Measurements from ENCODE around the gene CLDN24. TPM values are rescaled to one million over a fixed set of nuclear protein-coding genes. Genes with fewer than 3 reads are reported as not detected.
"Not testable (repeated sequence)": the region's sequence is repeated elsewhere in the genome, so short reads cannot be mapped to it uniquely, and the experiment has no call there.

The CLDN24 gene
- polyA plus RNA-seq, 2 of the 4 experiments (the other 2 are of a cell fraction), result not detected

DNA sequence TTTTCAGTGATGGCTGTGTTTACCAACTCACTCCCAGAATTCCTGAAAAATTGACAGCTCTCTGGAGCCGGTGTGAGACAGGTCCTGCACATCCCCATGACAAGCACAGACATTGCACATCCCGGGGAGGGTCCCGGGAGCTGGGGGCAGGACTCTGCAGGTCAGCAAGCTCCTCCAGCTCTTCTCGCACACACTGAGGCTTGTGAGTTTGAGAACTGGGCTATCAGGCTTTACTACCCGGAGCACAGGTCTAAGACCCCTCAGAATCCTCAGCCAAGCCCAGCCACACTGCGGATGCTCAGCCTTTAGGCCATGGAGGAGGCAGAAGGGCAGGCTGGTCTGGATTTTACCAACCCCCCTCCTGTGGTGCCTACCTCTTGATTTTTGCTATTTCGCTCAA is 5.6 kb upstream of the CLDN24 start:
- Histone ChIP-seq H3K4me3 (no peak overlapping the region), H3K4me1 (0 out of 3 replicates have a peak, but pooled peaks cover 3% of the 10 kb centered on the region), H3K27ac (no peak overlapping the region), H3K4me2 (no peak overlapping the region), H3K9me3 (no peaks in the 10 kb centered on the region; the same call in 2 of the 3 replicates)
- TF ChIP-seq NFE2L2 (conservative IDR thresholded peaks at IDR 0.05; ENCODE audit: low read length) (no peak), RNF2 (IDR thresholded peaks at IDR 0.05; ENCODE audit: borderline replicate concordance, low read depth) (no peak), CBX2 (IDR thresholded peaks at IDR 0.05; ENCODE audit: borderline replicate concordance, low read depth) (no peak), MAZ (IDR thresholded peaks at IDR 0.05; ENCODE audit: borderline replicate concordance, low read depth, low read length) (no peak), HOXB5 (CRISPR knock-in tag; IDR thresholded peaks at IDR 0.05) (no peak)
- TF ChIP-seq, protein P1, sequence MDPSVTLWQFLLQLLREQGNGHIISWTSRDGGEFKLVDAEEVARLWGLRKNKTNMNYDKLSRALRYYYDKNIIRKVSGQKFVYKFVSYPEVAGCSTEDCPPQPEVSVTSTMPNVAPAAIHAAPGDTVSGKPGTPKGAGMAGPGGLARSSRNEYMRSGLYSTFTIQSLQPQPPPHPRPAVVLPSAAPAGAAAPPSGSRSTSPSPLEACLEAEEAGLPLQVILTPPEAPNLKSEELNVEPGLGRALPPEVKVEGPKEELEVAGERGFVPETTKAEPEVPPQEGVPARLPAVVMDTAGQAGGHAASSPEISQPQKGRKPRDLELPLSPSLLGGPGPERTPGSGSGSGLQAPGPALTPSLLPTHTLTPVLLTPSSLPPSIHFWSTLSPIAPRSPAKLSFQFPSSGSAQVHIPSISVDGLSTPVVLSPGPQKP (IDR thresholded peaks at IDR 0.05; ENCODE audit: low read depth, low read length), result no peak
- TF ChIP-seq, protein P2, sequence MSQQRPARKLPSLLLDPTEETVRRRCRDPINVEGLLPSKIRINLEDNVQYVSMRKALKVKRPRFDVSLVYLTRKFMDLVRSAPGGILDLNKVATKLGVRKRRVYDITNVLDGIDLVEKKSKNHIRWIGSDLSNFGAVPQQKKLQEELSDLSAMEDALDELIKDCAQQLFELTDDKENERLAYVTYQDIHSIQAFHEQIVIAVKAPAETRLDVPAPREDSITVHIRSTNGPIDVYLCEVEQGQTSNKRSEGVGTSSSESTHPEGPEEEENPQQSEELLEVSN (IDR thresholded peaks at IDR 0.05; ENCODE audit: borderline replicate concordance, low read depth), result no peak
- CTCF ChIA-PET, result no interaction called here
- FAIRE-seq (no peak), ATAC-seq (no peak), DNase-seq (ENCODE audit: low read depth in 1 of 2, low spot score in 1 of 2) (no peak)
- 96% methylated on average over 5 of the region's 7 CpGs for WGBS (ENCODE audit: missing lambda C conversion rate)
- POLR2A ChIA-PET, result no interaction called here

DNA sequence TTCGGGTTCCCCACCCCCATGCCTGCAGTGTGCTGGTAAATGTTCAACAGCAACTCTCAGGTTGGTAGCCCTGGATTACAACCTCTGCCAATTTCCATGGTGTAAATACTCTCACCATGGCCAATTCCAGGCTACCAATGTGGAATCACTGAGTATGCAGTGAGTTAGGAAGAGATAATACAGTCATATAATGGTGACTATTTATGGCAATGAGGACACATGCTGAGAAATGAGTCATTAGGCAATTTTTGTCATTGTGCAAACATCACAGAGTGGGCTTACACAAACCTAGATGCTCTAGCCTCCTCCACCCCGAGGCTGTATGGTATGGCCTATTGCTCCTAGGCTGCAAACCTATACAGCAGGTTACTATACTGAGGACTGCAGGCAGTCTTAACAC is 4.6 kb upstream of the CLDN24 start:
- Histone ChIP-seq H3K4me2 (no peak overlapping the region), H3K27ac (no peak overlapping the region), H3K9me3 (no peaks in the 10 kb centered on the region; the same call in 2 of the 3 replicates), H3K4me1 (0 out of 3 replicates have a peak, but pooled peaks cover 3% of the 10 kb centered on the region), H3K4me3 (no peak overlapping the region)
- ChIA-PET POLR2A (no interaction called here), CTCF (no interaction called here)
- FAIRE-seq (no peak), ATAC-seq (peak; percentile 32 to 41; a peak in 3 of 6 replicates), DNase-seq (ENCODE audit: low read depth in 1 of 2, low spot score in 1 of 2) (no peak)
- no peak for TF ChIP-seq NPAS2 (CRISPR knock-in tag; IDR thresholded peaks at IDR 0.05; ENCODE audit: borderline replicate concordance)
- TF ChIP-seq FOSL2 (IDR thresholded peaks at IDR 0.05), result no peak
- peak; percentile 39; the same call in 1 of the 2 replicates for TF ChIP-seq FOSL2 (CRISPR knock-in tag; IDR thresholded peaks at IDR 0.05)
- 0% methylated on average over 1 of the region's 2 CpGs for WGBS (ENCODE audit: missing lambda C conversion rate)

- ATAC-seq; H3K27ac ChIP-seq; POLR2A ChIA-PET; H3K9me3 ChIP-seq; H3K4me1 ChIP-seq; H3K4me3 ChIP-seq; FAIRE-seq; H3K4me2 ChIP-seq; CTCF ChIA-PET; DNase-seq (ENCODE audit: low read depth in 1 of 2, low spot score in 1 of 2): not testable (repeated sequence)
- WGBS (ENCODE audit: missing lambda C conversion rate), result 86% methylated on average over 6 of the region's 6 CpGs
These were observed 4.2 kb upstream of the CLDN24 start for GRCh38 chr4:183326387-183326786.

DNA sequence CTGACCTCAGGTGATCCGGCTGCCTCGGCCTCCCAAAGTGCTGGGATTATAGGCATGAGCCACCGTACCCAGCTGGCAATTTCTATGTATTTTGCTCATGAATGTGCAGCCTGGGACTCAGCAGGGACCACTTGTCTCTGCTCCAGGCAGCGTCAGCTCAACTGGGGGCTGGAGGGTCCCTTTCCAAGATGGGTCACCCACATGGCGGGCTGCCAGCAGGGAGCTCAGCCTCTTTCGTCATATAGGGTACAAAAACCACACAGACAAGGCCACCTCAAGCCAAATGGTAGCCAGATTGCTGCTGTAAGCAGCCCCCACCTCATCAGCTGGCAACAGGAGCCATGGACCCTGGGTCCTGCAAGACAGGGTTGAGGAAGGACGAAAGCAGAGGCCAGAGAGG is 2.4 kb upstream of the CLDN24 start:
- Histone ChIP-seq H3K4me1 (0 out of 3 replicates have a peak, but pooled peaks cover 3% of the 10 kb centered on the region), H3K4me3 (no peak overlapping the region), H3K27ac (no peak overlapping the region), H3K9me3 (no peaks in the 10 kb centered on the region; the same call in 2 of the 3 replicates), H3K4me2 (no peak overlapping the region)
- DNase-seq (ENCODE audit: low read depth in 1 of 2, low spot score in 1 of 2) (no peak), ATAC-seq (no peak), FAIRE-seq (no peak)
- ChIA-PET CTCF (no interaction called here), POLR2A (no interaction called here)
- 100% methylated on average over 4 of the region's 7 CpGs for WGBS (ENCODE audit: missing lambda C conversion rate)
- TF ChIP-seq SMC3 (IDR thresholded peaks at IDR 0.05) (no peak), NPAS2 (CRISPR knock-in tag; IDR thresholded peaks at IDR 0.05; ENCODE audit: borderline replicate concordance) (no peak), KDM1A (IDR thresholded peaks at IDR 0.05; ENCODE audit: low read depth) (no peak), HES2 (IDR thresholded peaks at IDR 0.05) (no peak), FOSL2 (IDR thresholded peaks at IDR 0.05) (no peak), FOSL2 (CRISPR knock-in tag; IDR thresholded peaks at IDR 0.05) (no peak), CBX2 (IDR thresholded peaks at IDR 0.05; ENCODE audit: borderline replicate concordance, low read depth) (no peak), HMGXB4 (CRISPR knock-in tag; IDR thresholded peaks at IDR 0.05; ENCODE audit: borderline replicate concordance) (no peak), TFCP2L1 (CRISPR knock-in tag; IDR thresholded peaks at IDR 0.05) (no peak), POLR2A (IDR thresholded peaks at IDR 0.05; ENCODE audit: low read length) (no peak), JUNB (IDR thresholded peaks at IDR 0.05) (no peak), POLR2AphosphoS2 (conservative IDR thresholded peaks at IDR 0.05; ENCODE audit: low read length) (no peak), CEBPB (IDR thresholded peaks at IDR 0.05) (no peak), KDM5A (IDR thresholded peaks at IDR 0.05) (no peak), JUN (IDR thresholded peaks at IDR 0.05) (no peak), EHMT2 (IDR thresholded peaks at IDR 0.05; ENCODE audit: low read depth) (no peak), HOXB13 (CRISPR knock-in tag; IDR thresholded peaks at IDR 0.05; ENCODE audit: low read depth) (no peak)
- TF ChIP-seq, protein P3, sequence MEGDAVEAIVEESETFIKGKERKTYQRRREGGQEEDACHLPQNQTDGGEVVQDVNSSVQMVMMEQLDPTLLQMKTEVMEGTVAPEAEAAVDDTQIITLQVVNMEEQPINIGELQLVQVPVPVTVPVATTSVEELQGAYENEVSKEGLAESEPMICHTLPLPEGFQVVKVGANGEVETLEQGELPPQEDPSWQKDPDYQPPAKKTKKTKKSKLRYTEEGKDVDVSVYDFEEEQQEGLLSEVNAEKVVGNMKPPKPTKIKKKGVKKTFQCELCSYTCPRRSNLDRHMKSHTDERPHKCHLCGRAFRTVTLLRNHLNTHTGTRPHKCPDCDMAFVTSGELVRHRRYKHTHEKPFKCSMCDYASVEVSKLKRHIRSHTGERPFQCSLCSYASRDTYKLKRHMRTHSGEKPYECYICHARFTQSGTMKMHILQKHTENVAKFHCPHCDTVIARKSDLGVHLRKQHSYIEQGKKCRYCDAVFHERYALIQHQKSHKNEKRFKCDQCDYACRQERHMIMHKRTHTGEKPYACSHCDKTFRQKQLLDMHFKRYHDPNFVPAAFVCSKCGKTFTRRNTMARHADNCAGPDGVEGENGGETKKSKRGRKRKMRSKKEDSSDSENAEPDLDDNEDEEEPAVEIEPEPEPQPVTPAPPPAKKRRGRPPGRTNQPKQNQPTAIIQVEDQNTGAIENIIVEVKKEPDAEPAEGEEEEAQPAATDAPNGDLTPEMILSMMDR (IDR thresholded peaks at IDR 0.05), result no peak
- TF ChIP-seq, protein P2 (IDR thresholded peaks at IDR 0.05; ENCODE audit: borderline replicate concordance, low read depth), result no peak
